Stimulated activated CD4-positive, alpha-beta T cell treated with anti-CD3 and anti-CD28 coated beads, Interleukin-15, amount 100 ng/mL, for 1 hour (primary cell): ENCODE data around the gene ACOX1.
"Not testable (repeated sequence)": the region's sequence is repeated elsewhere in the genome, so short reads cannot be mapped to it uniquely, and the experiment has no call there.

Experiments
- DNase-seq, 2 donors: peaks; one replicate each; pipeline ENCODE4 v3.0.0-alpha.2; 2020; ENCODE audit warnings: low read depth in 1 of 2, low spot score in 1 of 2

Gene ACOX1

GRCh38 chr17:75981019-75981615 lies 2.2 kb upstream of the ACOX1 start:
- DNase-seq = no peak

GRCh38 chr17:75980188-75981018 lies 1.4 kb upstream of the ACOX1 start:
- DNase-seq = no peak

GRCh38 chr17:75979705-75980187 lies 780 bp upstream of the ACOX1 start:
- DNase-seq = no peak

- DNase-seq = no peak
Measured at GRCh38 chr17:75976175-75976848, 2.7 kb downstream of the ACOX1 start.

GRCh38 chr17:75975757-75976174 lies 3.2 kb downstream of the ACOX1 start:
- no peak for DNase-seq

GRCh38 chr17:75975187-75975586 lies 3.8 kb downstream of the ACOX1 start:
- DNase-seq = not testable (repeated sequence)

GRCh38 chr17:75970626-75971025 lies 8.3 kb downstream of the ACOX1 start:
- DNase-seq = no peak

- no peak for DNase-seq
Measured at GRCh38 chr17:75970011-75970523, 8.9 kb downstream of the ACOX1 start.

GRCh38 chr17:75969044-75969443 lies 9.9 kb downstream of the ACOX1 start:
- DNase-seq = not testable (repeated sequence)

- DNase-seq = no peak
Measured at GRCh38 chr17:75965468-75965867, 13.5 kb downstream of the ACOX1 start.

GRCh38 chr17:75959839-75960511 lies 19.0 kb downstream of the ACOX1 start:
- DNase-seq = no peak

GRCh38 chr17:75959051-75959838 lies 19.7 kb downstream of the ACOX1 start:
- DNase-seq = no peak

- no peak for DNase-seq
Measured at GRCh38 chr17:75950855-75951554, 28.0 kb downstream of the ACOX1 start.

- DNase-seq = no peak
Measured at GRCh38 chr17:75950421-75950820, 28.5 kb downstream of the ACOX1 start.

- no peak for DNase-seq
Measured at GRCh38 chr17:75945211-75945610, 33.8 kb downstream of the ACOX1 start.

- DNase-seq = no peak
Measured at GRCh38 chr17:75943491-75943890, 35.5 kb downstream of the ACOX1 start.

GRCh38 chr17:75942473-75942872 lies 36.5 kb downstream of the ACOX1 start:
- no peak for DNase-seq

- no peak for DNase-seq
Measured at GRCh38 chr17:75941442-75941819, 37.5 kb downstream of the ACOX1 start.

- peak; percentile 75 to 83 for DNase-seq
Measured at GRCh38 chr17:75940727-75941441, 38.1 kb downstream of the ACOX1 start, which contains the start of gene FBF1. Gene FBF1, minus strand, starts transcription at chr17:75941042. Its CDS starts 2,893 bp downstream, at chr17:75938149.
